Endometrium (tissue), 2 donors: ENCODE measurements around the gene ZNF507.

ENCODE experiments used
- FAIRE-seq: peaks from 2 replicates; lab custom pipeline; 2012; peaks lifted over from hg19 to GRCh38; lab: Jason Lieb, UNC
- donor health status: control.
- donor health status: control.

ZNF507 gene

GRCh38 chr19:32339988-32340874, 5.2 kb upstream of the ZNF507 start:
- FAIRE-seq, result no peak

GRCh38 chr19:32342695-32343094, 2.7 kb upstream of the ZNF507 start:
- FAIRE-seq, result no peak

GRCh38 chr19:32343550-32344262, 1.7 kb upstream of the ZNF507 start:
- FAIRE-seq, result no peak

DNA sequence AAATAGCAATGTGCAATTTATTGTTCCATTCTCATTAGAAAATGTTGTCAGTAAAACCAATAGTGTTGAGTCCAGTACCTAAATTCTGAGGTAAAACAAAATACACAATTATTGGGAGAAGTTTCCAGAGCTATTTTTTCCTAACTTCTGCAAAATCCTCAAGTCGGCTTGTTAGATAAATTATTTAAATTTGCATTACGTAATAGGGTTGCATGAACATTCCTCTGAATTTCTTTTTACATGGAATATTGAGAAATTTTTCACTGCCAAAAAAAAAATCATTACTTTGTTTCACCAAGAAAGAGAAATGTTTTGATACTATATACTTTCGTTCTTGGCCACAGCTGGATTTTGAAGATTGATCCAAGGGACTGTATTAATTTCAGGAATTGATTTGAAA, 1.5 kb downstream of the ZNF507 start:
- FAIRE-seq, result no peak

DNA sequence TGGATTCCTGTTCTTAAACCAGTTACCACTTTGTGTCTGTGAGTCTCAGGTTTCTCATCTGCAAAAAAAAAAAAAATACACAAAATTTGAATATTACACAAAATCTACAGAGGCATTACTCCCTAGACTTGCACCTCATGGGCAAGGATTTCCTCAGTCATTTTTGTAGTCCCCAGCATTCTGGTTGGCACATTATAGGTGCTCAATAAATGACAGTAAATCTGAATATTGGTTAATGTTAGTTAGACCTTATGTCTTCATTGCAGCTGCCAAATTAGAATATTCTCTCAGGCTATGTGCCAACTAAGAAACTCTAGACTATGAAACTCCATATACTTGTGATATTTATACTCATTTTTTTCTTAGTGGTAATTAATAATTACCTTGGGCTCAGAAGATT, 2.2 kb downstream of the ZNF507 start:
- FAIRE-seq, result no peak

- FAIRE-seq, result no peak
These were observed 3.6 kb downstream of the ZNF507 start for GRCh38 chr19:32349051-32349450.

DNA sequence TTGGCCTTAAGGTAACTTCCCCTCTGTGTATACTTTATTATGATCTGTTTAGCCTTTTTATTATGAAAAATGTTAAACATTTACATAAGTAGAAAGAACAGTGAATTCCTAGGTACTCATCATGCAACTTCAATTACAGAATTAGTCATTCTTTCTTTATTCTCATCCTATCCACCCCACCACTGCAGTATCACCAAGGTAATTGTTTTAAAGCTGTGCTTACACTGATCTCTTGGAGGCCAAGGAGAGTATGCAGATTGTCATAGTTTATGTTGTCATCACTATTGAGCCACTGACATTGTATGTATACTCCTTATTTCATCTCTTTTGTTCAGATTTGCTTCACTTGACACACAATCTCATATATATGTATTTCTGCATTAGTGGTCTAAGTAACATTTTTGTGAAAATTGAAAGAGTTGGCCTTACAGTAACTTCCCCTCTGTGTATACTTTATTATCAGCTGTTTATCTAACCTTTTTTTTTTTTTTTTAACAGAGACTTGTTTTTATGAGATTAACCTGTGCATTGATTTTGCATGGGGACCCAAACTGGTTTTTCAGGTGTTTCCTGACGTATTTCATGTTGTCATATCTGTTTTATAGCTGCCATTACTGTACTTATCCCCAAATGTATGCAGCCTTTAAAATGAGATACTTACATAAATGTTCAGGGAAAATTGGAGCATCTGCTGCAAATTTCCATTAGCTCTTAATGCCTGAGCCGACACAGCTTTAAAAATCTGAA, 4.5 kb downstream of the ZNF507 start:
- FAIRE-seq, result no peak

DNA sequence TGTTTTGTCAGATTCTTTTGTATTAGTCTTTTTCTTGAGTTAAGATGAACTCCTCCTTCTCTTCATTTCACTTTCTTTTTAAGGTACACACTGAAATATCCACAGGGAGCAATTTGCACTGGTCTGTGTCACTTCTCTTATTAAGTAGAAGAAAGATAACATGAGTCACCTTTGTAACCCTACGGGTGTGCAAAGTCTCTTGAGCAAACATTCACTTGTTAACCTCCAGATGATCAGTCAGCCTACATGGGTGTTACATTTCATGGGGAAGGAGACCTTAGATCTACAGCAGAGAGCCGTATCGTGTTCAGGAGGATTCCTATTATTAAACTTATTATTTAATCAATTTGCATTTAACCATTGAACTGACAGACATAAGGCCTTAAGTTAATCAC, 5.1 kb downstream of the ZNF507 start:
- FAIRE-seq, result no peak

DNA sequence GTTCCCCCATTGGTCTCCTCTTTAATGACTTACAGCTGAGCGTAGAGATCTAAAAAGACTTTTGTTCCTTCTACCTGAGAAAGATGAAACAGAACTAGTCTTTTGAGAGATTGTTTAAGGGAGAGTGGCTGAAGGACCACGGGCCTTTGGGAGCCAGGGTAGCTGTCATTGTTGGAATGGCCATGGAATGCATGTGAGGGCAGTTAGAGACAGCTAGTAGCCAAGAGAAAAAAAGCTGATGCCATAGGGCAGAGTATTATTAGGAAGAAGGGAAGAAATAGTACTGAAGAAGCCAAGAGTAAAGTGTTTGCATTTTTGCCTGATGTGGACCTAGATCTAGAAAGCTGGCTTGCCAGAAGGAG, 5.6 kb downstream of the ZNF507 start:
- FAIRE-seq, result no peak

DNA sequence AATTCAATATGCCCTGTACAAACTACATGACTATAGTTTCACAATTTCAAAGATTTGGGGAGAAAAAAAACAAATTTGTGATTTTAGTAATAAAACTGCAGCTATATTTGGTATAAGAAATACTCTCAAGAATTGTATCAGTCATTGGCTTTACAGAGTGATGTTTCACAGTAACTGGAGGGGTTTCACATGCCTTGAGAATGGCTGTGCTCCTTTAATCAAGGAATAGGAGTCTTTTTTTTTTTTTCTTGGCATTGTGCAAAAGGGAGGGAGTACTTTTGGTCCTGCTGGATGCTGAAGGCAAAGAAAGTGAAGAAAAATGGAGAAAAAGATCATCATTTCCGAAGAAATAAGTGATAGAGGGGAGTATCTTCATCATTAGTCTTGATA, 6.8 kb downstream of the ZNF507 start:
- FAIRE-seq, result no peak

DNA sequence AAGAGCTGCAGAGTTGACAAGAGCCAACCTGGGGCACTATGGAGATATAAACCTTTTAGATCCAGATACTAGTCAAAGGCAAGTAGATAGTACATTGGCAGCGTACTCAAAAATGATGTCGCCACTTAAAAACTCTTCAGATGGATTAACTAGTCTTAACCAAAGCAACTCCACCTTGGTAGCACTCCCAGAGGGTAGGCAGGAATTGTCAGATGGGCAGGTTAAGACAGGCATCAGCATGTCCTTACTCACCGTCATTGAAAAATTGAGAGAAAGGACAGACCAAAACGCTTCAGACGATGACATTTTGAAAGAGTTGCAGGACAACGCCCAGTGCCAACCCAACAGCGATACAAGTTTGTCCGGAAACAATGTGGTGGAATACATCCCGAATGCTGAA, 8.9 kb downstream of the ZNF507 start:
- no peak for FAIRE-seq

- no peak for FAIRE-seq
These were observed 9.9 kb downstream of the ZNF507 start for GRCh38 chr19:32355309-32355708.

DNA sequence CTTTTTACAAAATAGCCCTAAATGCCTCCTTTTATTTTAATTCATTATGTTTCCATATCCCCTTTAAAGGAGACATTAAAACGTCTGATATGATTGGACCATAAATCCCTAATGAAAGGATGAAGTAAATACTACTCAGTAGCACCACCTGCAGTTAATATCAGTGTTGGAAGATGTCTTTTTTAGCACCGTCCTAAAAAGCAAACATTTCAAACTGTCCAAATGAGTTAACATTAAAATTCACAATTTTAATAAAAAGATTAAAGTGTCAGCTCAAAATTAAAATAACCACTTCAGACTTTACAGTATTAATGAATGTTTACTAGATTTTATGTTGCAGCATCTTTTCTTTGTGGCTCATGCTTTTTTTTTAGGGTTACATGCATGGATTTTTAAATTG, 12.3 kb downstream of the ZNF507 start:
- no peak for FAIRE-seq

DNA sequence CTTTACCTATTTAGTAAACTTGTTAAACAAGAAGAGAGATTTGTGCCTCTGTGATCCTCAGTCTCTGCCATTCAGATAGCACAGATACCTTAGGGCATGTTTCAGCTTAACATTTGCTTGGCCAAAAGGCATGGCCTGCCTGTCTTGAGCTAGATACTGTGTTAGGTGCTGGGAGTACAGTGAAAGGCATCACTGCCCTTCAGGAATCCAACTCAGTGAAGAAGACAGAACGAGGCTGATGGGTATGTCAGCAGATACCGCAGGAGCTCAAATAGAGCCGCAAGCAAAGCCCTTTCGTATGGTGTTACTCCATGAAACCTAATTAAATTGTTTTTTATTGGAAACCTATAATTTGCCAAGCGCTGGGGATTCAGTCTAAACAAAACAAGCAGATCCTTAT, 12.9 kb downstream of the ZNF507 start:
- FAIRE-seq, result no peak

DNA sequence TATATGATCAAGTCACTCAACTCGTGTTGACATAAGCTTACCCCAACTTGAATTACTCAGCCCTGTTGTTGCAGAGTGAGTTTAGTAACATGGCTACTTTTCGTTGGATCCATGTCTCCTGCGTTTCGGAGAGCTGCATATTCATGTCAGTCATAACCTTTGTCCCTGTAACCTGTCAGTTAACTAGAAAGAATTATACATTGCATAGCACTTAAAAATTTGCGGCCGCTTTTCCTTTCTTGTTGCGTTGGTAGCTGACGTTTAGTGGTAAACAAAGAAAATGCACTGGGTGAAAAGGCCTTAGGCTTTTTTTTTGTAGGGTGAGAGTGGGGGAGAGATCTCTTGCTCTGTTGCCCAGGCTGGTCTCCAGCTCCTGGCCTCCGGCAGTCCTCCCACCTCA, 14.2 kb downstream of the ZNF507 start:
- FAIRE-seq, result no peak

DNA sequence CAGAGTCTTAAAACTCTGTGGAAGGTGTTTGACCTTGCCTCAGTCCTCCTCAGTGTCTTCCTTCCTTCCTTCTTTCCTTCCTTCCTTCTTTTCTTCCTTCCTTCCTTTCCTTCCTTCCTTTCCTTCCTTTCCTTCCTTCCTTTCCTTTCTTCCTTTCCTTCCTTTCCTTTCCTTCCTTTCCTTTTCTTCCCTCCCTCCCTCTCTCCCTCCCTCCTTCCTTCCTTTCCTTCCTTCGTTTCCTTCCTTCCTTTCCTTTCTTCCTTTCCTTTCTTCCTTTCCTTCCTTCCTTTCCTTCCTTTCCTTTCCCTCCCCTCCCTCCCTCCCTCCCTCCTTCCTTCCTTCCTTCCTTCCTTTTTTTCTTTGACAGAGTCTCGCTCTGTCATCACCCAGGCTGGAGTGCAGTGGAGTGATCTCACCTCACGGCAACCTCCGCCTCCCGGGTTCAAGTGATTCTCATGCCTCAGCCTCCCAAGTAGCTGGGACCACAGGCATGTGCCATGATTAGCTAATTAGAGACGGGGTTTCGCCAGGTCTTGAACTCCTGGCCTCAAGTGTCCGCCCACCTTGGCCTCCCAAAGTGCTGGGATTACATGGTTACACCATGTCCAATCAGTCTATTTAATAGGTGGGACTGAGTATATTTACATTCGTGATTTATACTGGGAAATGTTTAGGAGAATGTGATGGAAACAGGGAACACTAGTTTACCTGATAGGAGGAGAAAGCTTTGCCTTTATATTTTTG, 16.3 kb downstream of the ZNF507 start:
- FAIRE-seq, result no peak

GRCh38 chr19:32362318-32362691, 16.9 kb downstream of the ZNF507 start:
- no peak for FAIRE-seq

DNA sequence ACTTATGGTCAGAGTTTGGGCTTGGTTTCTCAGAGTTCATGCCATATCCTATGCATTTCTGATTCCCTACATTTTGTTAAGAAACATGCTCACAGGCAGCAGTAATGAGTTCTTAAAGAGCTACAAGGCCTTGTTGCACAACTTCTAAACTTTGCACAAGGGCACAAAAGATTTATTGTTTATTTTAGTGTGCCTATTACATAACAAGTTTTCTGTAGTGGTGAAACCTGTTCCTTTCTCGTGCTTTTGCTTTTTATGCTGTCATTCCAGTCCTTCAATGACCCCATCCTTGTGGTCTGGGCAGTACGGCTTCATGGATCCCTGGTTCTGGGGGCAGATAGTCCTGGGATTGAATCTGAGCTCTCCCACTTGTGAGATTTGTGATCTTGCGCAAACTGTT, 17.8 kb downstream of the ZNF507 start:
- no peak for FAIRE-seq

DNA sequence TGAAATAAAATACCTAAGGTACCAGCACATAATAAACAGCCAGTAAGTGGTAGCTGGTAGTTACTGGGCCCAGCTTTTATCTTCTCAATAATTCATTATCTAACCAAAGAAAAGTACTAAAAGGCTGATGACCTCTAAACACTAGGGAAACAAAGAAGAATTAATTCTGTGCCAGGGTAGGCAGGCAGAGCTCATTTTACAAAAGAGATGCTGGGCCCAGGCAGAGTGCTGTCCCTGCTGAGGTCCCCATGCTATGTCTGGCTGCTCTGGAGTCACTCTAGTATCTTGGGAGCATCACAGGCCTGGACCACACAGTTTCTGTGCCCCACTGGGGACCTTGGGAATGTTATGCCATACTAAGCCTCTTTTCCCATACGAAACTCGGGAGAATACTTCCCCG, 18.2 kb downstream of the ZNF507 start:
- FAIRE-seq, result no peak

GRCh38 chr19:32364040-32364439, 18.6 kb downstream of the ZNF507 start:
- no peak for FAIRE-seq

DNA sequence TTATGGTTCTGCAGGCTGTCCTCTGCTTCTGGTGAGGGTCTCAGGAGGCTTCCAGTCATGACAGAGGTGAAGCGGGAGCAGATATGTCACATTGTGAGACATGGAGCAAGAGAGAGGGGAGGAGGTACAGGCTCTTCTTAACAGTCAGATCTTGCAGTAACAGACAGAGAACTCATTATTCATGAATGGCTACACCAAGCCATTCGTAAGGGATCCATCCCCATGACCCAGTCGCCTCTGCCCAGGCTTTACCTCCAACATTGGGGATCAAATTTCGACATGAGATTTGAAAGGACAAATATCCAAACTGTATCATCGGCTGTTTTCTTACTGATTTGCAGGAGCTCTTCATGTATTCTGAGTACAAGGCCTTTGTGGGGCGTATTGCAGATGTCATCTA, 21.7 kb downstream of the ZNF507 start:
- FAIRE-seq, result no peak

- FAIRE-seq, result no peak
These were observed 22.6 kb downstream of the ZNF507 start for GRCh38 chr19:32367948-32368536.
